Lung (tissue), 12 donors: ENCODE measurements around the gene DUSP22. TPM values are rescaled to one million over a fixed set of nuclear protein-coding genes. Genes with fewer than 3 reads are reported as not detected.
"Not testable (repeated sequence)": the region's sequence is repeated elsewhere in the genome, so short reads cannot be mapped to it uniquely, and the experiment has no call there.

ENCODE experiments used
- ATAC-seq: fragments of 200-7000 bp; cut with Tn5 transposase; one replicate; pipeline ENCODE4 v1.9.1; 2020; ENCODE audit warnings: moderate number of reproducible peaks; ENCODE audit not compliant: insufficient read depth, low FRiP score
- DNase-seq, 3 donors: peaks; one replicate each; pipeline ENCODE4 v3.0.0-alpha.2; 2013 to 2017
- H3K27ac ChIP-seq, 2 donors: one replicate each; pipeline ENCODE4 v1.5.1; 2013; ENCODE audit warnings: mild to moderate bottlenecking in 2 of 2, moderate library complexity in 2 of 2, control low read depth in 1 of 2, inconsistent platforms in 1 of 2, low read depth in 1 of 2, low read length in 1 of 2
- H3K27me3 ChIP-seq, 3 donors: one replicate each; pipeline ENCODE4 v1.5.1; 2013; ENCODE audit warnings: low read length in 2 of 3; ENCODE audit not compliant: control insufficient read depth in 3 of 3, insufficient read depth in 3 of 3
- H3K36me3 ChIP-seq, 4 donors: one replicate each; pipeline ENCODE4 v1.5.1; 2013; ENCODE audit warnings: low read length in 4 of 4, mild to moderate bottlenecking in 1 of 4, moderate library complexity in 1 of 4; ENCODE audit not compliant: control insufficient read depth in 4 of 4, insufficient read depth in 4 of 4
- H3K4me1 ChIP-seq, 5 donors: one replicate each; pipeline ENCODE4 v1.5.1; 2013; ENCODE audit warnings: low read length in 5 of 5, mild to moderate bottlenecking in 2 of 5, moderate library complexity in 1 of 5; ENCODE audit not compliant: control insufficient read depth in 5 of 5, insufficient read depth in 5 of 5
- H3K4me3 ChIP-seq: one replicate; pipeline ENCODE4 v1.5.1; 2013; ENCODE audit warnings: mild to moderate bottlenecking, control low read depth, moderate library complexity
- H3K9ac ChIP-seq, 2 donors: one replicate each; pipeline ENCODE4 v1.5.1; 2013; ENCODE audit warnings: low read length in 2 of 2, control low read depth in 1 of 2; ENCODE audit not compliant: insufficient read depth in 1 of 2
- H3K9me3 ChIP-seq, 4 donors: one replicate each; pipeline ENCODE4 v1.5.1; 2013; ENCODE audit warnings: low read length in 3 of 4, mild to moderate bottlenecking in 1 of 4, moderate library complexity in 1 of 4; ENCODE audit not compliant: control insufficient read depth in 4 of 4, insufficient read depth in 3 of 4
- CTCF ChIP-seq: IDR thresholded peaks from 2 replicates; pipeline ENCODE4 v1.5.1; 2012; ENCODE audit warnings: mild to moderate bottlenecking; ENCODE audit errors: control extremely low read depth, extremely low read depth
- WGBS, 2 donors: extraction: QIAGEN DNeasy Blood & Tissue Kit; methylation state at CpG; one replicate each; pipeline ENCODE4 v1.1.7; 2013; 5-methylcytosine and 5-hydroxymethylcytosine counted together
- polyA plus RNA-seq, 2 donors: library from polyadenylated mRNA; stranded (reverse); fragments of 200-250 nt; gene quantifications; one replicate each; pipeline ENCODE4 v1.2.1, GENCODE V29; 2013
- total RNA-seq, 2 donors: library from RNA; depleted of rRNA in 1 of 2; stranded (reverse); fragments of >200 nt in 1 of 2; gene quantifications; one replicate each; pipeline ENCODE4 v1.2.1, GENCODE V29; 2014 to 2021
- donor health status: control.
- donor health status: control.
- donor health status: Bipolar disorder and iron deficiency.
- donor health status: healthy.
- donor health status: DM: yes; HTN: yes; CAD: no.

Gene DUSP22
- total and polyA plus RNA-seq, 4 donors, result 38.9 to 51.1 (median 43.8) TPM

GRCh38 chr6:370555-370954 lies 78.3 kb downstream of the DUSP22 start:
- Histone ChIP-seq H3K27me3 (peaks cover 0 to 7% (median 5%) of the 10 kb centered on the region in 3 donors), H3K27ac (no peak overlapping the region), H3K9ac (no peak overlapping the region), H3K4me1 (peaks cover 0 to 13% (median 6%) of the 10 kb centered on the region in 5 donors), H3K9me3 (peaks cover 0 to 11% (median 2%) of the 10 kb centered on the region in 4 donors), H3K36me3 (no peaks in the 10 kb centered on the region), H3K4me3 (no peak overlapping the region)
- ATAC-seq (no peak), DNase-seq (no peak)
- 74 to 84% methylated on average over 6 of the region's 6 CpGs for WGBS, 2 donors
- no peak for TF ChIP-seq CTCF

- H3K4me1 ChIP-seq, result peaks cover 0 to 13% (median 6%) of the 10 kb centered on the region in 5 donors
- H3K9ac ChIP-seq, H3K36me3 ChIP-seq, H3K4me3 ChIP-seq, H3K27me3 ChIP-seq, DNase-seq, ATAC-seq, H3K27ac ChIP-seq: not testable (repeated sequence)
- 94 to 96% methylated on average over 2 of the region's 2 CpGs for WGBS, 2 donors
- H3K9me3 ChIP-seq, result peaks cover 0 to 11% (median 2%) of the 10 kb centered on the region in 4 donors
Measured at GRCh38 chr6:371851-372250, 79.6 kb downstream of the DUSP22 start.

- Histone ChIP-seq H3K4me1 (peaks cover 0 to 13% (median 6%) of the 10 kb centered on the region in 5 donors), H3K9ac (no peak overlapping the region), H3K27ac (no peak overlapping the region), H3K27me3 (peaks cover 0 to 7% (median 2%) of the 10 kb centered on the region in 3 donors), H3K4me3 (no peak overlapping the region), H3K9me3 (peaks cover 0 to 11% (median under 1%) of the 10 kb centered on the region in 4 donors), H3K36me3 (no peaks in the 10 kb centered on the region)
- DNase-seq (no peak), ATAC-seq (no peak)
- TF ChIP-seq CTCF, result no peak
- WGBS, 2 donors, result 52 to 60% methylated on average over 16 of the region's 16 CpGs
Measured at GRCh38 chr6:372336-372911, 80.1 kb downstream of the DUSP22 start.

- no peak for TF ChIP-seq CTCF
- H3K9me3 ChIP-seq, result peaks cover 0 to 11% (median 0%) of the 10 kb centered on the region in 4 donors
- DNase-seq (no peak), ATAC-seq (no peak)
- WGBS, 2 donors, result 85% methylated on average over 8 of the region's 8 CpGs
- H3K4me3 ChIP-seq, result no peak overlapping the region
- H3K36me3 ChIP-seq, result no peaks in the 10 kb centered on the region
- peaks cover 0 to 7% (median 0%) of the 10 kb centered on the region in 3 donors for H3K27me3 ChIP-seq
- no peak overlapping the region for H3K27ac ChIP-seq
- peaks cover 0 to 13% (median 6%) of the 10 kb centered on the region in 5 donors for H3K4me1 ChIP-seq
- no peak overlapping the region for H3K9ac ChIP-seq
Measured at GRCh38 chr6:373031-373430, 80.7 kb downstream of the DUSP22 start.
